Measurements from ENCODE around the gene CYRIA. TPM values are rescaled to one million over a fixed set of nuclear protein-coding genes. Genes with fewer than 3 reads are reported as not detected.

CYRIA gene
- total and polyA plus RNA-seq, 10 of the 15 experiments (the other 5 are each of a cell fraction or from before 2014, with no cell fraction given), result 3.0 to 13.1 (median 8.5) TPM

DNA sequence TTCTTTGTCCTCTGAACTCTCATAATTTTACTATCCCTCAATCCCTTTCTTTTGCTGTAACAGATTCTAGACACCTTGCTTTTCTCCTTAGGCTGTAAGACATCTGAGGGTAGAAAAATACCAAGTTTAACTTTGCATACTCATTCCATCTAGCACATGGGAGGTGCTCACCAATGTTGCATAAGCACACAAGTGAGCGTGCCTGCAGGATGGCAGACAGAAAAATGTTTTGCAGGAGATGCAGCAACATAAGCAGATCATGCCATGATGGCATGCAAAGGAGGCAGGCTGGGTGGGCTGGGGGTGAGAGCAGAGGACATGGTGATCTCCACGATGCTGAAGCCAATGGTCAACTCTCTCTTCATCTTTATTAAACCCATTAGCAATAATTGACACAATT is 24.1 kb downstream of the CYRIA start:
- no peaks in the 10 kb centered on the region for H4K20me1 ChIP-seq (ENCODE audit: control insufficient read depth, insufficient read depth)

DNA sequence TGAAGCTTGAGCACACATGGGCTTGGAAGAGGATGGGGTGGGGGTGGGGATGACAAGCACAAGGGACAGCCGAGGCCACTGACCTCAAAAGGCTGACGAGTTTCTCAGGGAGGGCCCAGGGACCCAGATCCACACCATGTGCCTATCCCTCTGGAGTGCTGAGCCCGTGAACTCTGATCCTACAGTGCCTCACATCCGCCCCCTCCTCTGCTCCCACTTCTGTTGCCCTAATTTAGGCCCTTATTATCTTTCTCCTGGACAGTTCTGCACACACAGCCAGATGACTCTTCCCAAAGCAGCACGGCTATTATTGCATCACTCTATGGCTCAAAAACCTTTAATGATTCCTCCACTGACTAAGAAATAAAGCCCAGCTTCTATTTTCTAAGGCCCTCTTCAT is 24.8 kb downstream of the CYRIA start:
- Histone ChIP-seq H3K27ac (ENCODE audit: control insufficient read depth, insufficient read depth) (no peak overlapping the region), H3K4me3 (no peak overlapping the region), H3K9me3 (replicated peaks; ENCODE audit: control insufficient read depth, insufficient read depth, low read length) (no peaks in the 10 kb centered on the region), H3K79me2 (ENCODE audit: control insufficient read depth, insufficient read depth, low read length) (no peaks in the 10 kb centered on the region), H3K4me1 (ENCODE audit: control insufficient read depth, insufficient read depth, low read length) (no peaks in the 10 kb centered on the region), H3K9ac (ENCODE audit: control insufficient read depth, insufficient read depth, low read length) (no peak overlapping the region), H2AFZ (ENCODE audit: control insufficient read depth, low read depth, low read length) (no peak overlapping the region), H4K20me1 (ENCODE audit: control insufficient read depth, insufficient read depth) (no peaks in the 10 kb centered on the region), H3K4me2 (ENCODE audit: control insufficient read depth, insufficient read depth) (no peak overlapping the region), H3K27me3 (replicated peaks in 1 of 2; ENCODE audit: control insufficient read depth in 2 of 2, insufficient read depth in 2 of 2, low read length in 1 of 2) (peaks cover 0 to 5% of the 10 kb centered on the region in 2 experiments; a peak in 1 of 4 replicates), H3K36me3 (ENCODE audit: control insufficient read depth in 2 of 2, insufficient read depth in 2 of 2, low read length in 1 of 2) (no peaks in the 10 kb centered on the region)
- in situ Hi-C loops (cut with MboI) (no loop called here), intact Hi-C loops (cut with micrococcal nuclease; ENCODE audit: unreplicated experiment) (no loop called here)
- ATAC-seq (no peak), DNase-seq (ENCODE audit: low read depth, low spot score) (no peak), FAIRE-seq (no peak)
- ChIA-PET RAD21 (ENCODE audit: unreplicated experiment) (interaction anchor here (1.4 to 1.6 kb wide), 2 partner anchors 10 to 19 kb away, joined by 3 to 4 read pairs; no protein-coding TSS in a partner anchor), CTCF (interaction anchor here (1.2 to 1.5 kb wide), 2 partner anchors 17 to 115 kb away, joined by 3 to 4 read pairs; no protein-coding TSS in a partner anchor), SMC1A (ENCODE audit: uncharacterized antibody, unreplicated experiment) (interaction anchor here (1.2 kb wide), 1 partner anchor 13 kb away, joined by 4 read pairs; no protein-coding TSS in a partner anchor), POLR2A (no interaction called here)
- 17% methylated on average over 5 of the region's 5 CpGs for WGBS (ENCODE audit: insufficient coverage, insufficient replicate concordance, low lambda C conversion rate, missing lambda C conversion rate)
- no peak for TF ChIP-seq NFIC (IDR thresholded peaks at IDR 0.05; ENCODE audit: low read depth, low read length)
- BruUV-seq (replicated peaks), result TSS peak; percentile 21

More for the DNA sequence above, 24.1 kb downstream of the CYRIA start:
- Histone ChIP-seq H3K9me3 (replicated peaks; ENCODE audit: control insufficient read depth, insufficient read depth, low read length) (no peaks in the 10 kb centered on the region), H3K4me3 (no peak overlapping the region), H3K79me2 (ENCODE audit: control insufficient read depth, insufficient read depth, low read length) (no peaks in the 10 kb centered on the region), H2AFZ (ENCODE audit: control insufficient read depth, low read depth, low read length) (no peak overlapping the region), H3K27ac (ENCODE audit: control insufficient read depth, insufficient read depth) (no peak overlapping the region), H3K9ac (ENCODE audit: control insufficient read depth, insufficient read depth, low read length) (no peak overlapping the region), H3K4me2 (ENCODE audit: control insufficient read depth, insufficient read depth) (no peak overlapping the region), H3K4me1 (ENCODE audit: control insufficient read depth, insufficient read depth, low read length) (no peaks in the 10 kb centered on the region), H3K27me3 (replicated peaks in 1 of 2; ENCODE audit: control insufficient read depth in 2 of 2, insufficient read depth in 2 of 2, low read length in 1 of 2) (peaks cover 0 to 5% of the 10 kb centered on the region in 2 experiments; a peak in 1 of 4 replicates), H3K36me3 (ENCODE audit: control insufficient read depth in 2 of 2, insufficient read depth in 2 of 2, low read length in 1 of 2) (no peaks in the 10 kb centered on the region)
- ChIA-PET SMC1A (ENCODE audit: uncharacterized antibody, unreplicated experiment) (interaction anchor here (1.2 to 6.1 kb wide), 3 partner anchors 10 to 15 kb away, joined by 4 to 68 read pairs (median 4); no protein-coding TSS in a partner anchor), POLR2A (interaction anchor here (1.5 kb wide), 1 partner anchor 12 kb away, joined by 3 read pairs; no protein-coding TSS in a partner anchor), CTCF (interaction anchor here (1.6 kb wide), 1 partner anchor 20 kb away, joined by 4 read pairs; no protein-coding TSS in a partner anchor), RAD21 (ENCODE audit: unreplicated experiment) (interaction anchor here (3.2 kb wide), 1 partner anchor 13 kb away, joined by 12 read pairs; no protein-coding TSS in a partner anchor)
- no TSS peak for BruUV-seq (replicated peaks)
- WGBS (ENCODE audit: insufficient coverage, insufficient replicate concordance, low lambda C conversion rate, missing lambda C conversion rate), result 34% methylated on average over 2 of the region's 2 CpGs
- intact Hi-C loops (cut with micrococcal nuclease; ENCODE audit: unreplicated experiment), result no loop called here
- in situ Hi-C loops (cut with MboI), result no loop called here
- no peak for DNase-seq (ENCODE audit: low read depth, low spot score)
- no peak for FAIRE-seq
- TF ChIP-seq JUND (IDR thresholded peaks at IDR 0.05; ENCODE audit: low read depth, low read length), result no peak
- no peak for TF ChIP-seq TCF12 (IDR thresholded peaks at IDR 0.05; ENCODE audit: low read depth, low read length)
- TF ChIP-seq NRF1 (conservative IDR thresholded peaks at IDR 0.05; ENCODE audit: low read depth, low read length), result no peak
- TF ChIP-seq ZZZ3 (IDR thresholded peaks at IDR 0.05; ENCODE audit: control insufficient read depth, insufficient read length, low read depth), result no peak
- no peak for TF ChIP-seq KLF5 (IDR thresholded peaks at IDR 0.05; ENCODE audit: partially characterized antibody)
- TF ChIP-seq RCOR1 (conservative IDR thresholded peaks at IDR 0.05; ENCODE audit: low read depth, low read length), result no peak
- no peak for TF ChIP-seq EP300 (IDR thresholded peaks at IDR 0.05; ENCODE audit: borderline replicate concordance in 1 of 2, control insufficient read depth in 1 of 2, low read depth in 2 of 2, low read length in 2 of 2)
- no peak for TF ChIP-seq ZBED1 (IDR thresholded peaks at IDR 0.05; ENCODE audit: borderline replicate concordance)
- ATAC-seq, result no peak
